ENCODE results near the gene JCAD. TPM values are rescaled to one million over a fixed set of nuclear protein-coding genes. Genes with fewer than 3 reads are reported as not detected.

Gene JCAD
- total and polyA plus RNA-seq, 12 donors, result 10.5 to 53.5 (median 22.2) TPM

- TF ChIP-seq CTCF (IDR thresholded peaks at IDR 0.05) (no peak), POLR2A (IDR thresholded peaks at IDR 0.05) (no peak)
- Histone ChIP-seq H3K4me3 (no peak overlapping the region), H3K27me3 (no peaks in the 10 kb centered on the region), H3K4me1 (replicated peaks in 1 of 2) (no peaks in the 10 kb centered on the region), H3K9me3 (replicated peaks in 1 of 3) (no peaks in the 10 kb centered on the region), H3K36me3 (replicated peaks in 1 of 2) (no peaks in the 10 kb centered on the region), H3K27ac (peak overlapping the region in 1 of 5 donors; percentile 38)
- intact Hi-C loops (cut with DNase I), result loop anchor here in 1 of 2 donors (5.0 kb wide), 1 partner anchor 247 kb away; no protein-coding TSS in a partner anchor
- peak in 3 of 7 donors; percentile 26 to 57 (median 36) for DNase-seq
- 51 to 70% (median 61%) methylated on average over 4 of the region's 4 CpGs for WGBS, 4 donors
Measured at GRCh38 chr10:29994811-29995210, 64.6 kb downstream of the JCAD start.

- no peaks in the 10 kb centered on the region for H3K4me1 ChIP-seq (replicated peaks in 1 of 2)
- WGBS, 4 donors, result 61 to 71% (median 66%) methylated on average over 16 to 18 of the region's 18 CpGs
- DNase-seq, result peak in 2 of 7 donors; percentile 37 to 49
- no peaks in the 10 kb centered on the region for H3K36me3 ChIP-seq (replicated peaks in 1 of 2)
- no peak overlapping the region for H3K4me3 ChIP-seq
- intact Hi-C loops (cut with DNase I), result no loop called here
- H3K27me3 ChIP-seq, result no peaks in the 10 kb centered on the region
- no peaks in the 10 kb centered on the region for H3K9me3 ChIP-seq (replicated peaks in 1 of 3)
- peak overlapping the region in 1 of 5 donors; percentile 30 for H3K27ac ChIP-seq
- TF ChIP-seq CTCF (IDR thresholded peaks at IDR 0.05) (no peak), POLR2A (IDR thresholded peaks at IDR 0.05) (no peak)
Measured at GRCh38 chr10:29993319-29993915, 66.0 kb downstream of the JCAD start.

GRCh38 chr10:29992914-29993313 lies 66.5 kb downstream of the JCAD start:
- intact Hi-C loops (cut with DNase I), result no loop called here
- H3K27ac ChIP-seq, result no peak overlapping the region
- DNase-seq, result peak in 1 of 7 donors; percentile 36
- no peaks in the 10 kb centered on the region for H3K9me3 ChIP-seq (replicated peaks in 1 of 3)
- no peaks in the 10 kb centered on the region for H3K27me3 ChIP-seq
- H3K36me3 ChIP-seq (replicated peaks in 1 of 2), result no peaks in the 10 kb centered on the region
- 83 to 89% (median 85%) methylated on average over 2 to 4 of the region's 4 CpGs for WGBS, 4 donors
- no peak overlapping the region for H3K4me3 ChIP-seq
- TF ChIP-seq CTCF (IDR thresholded peaks at IDR 0.05), result no peak
- TF ChIP-seq POLR2A (IDR thresholded peaks at IDR 0.05), result no peak
- H3K4me1 ChIP-seq (replicated peaks in 1 of 2), result no peaks in the 10 kb centered on the region

GRCh38 chr10:29991382-29991781 lies 68.0 kb downstream of the JCAD start:
- no peak for TF ChIP-seq POLR2A (IDR thresholded peaks at IDR 0.05)
- TF ChIP-seq CTCF (IDR thresholded peaks at IDR 0.05), result no peak
- H3K27me3 ChIP-seq, result no peaks in the 10 kb centered on the region
- peak in 1 of 7 donors; percentile 11 for DNase-seq
- H3K4me3 ChIP-seq, result no peak overlapping the region
- 83 to 88% (median 85%) methylated on average over 3 of the region's 3 CpGs for WGBS, 4 donors
- no peaks in the 10 kb centered on the region for H3K9me3 ChIP-seq (replicated peaks in 1 of 3)
- no peak overlapping the region for H3K27ac ChIP-seq
- intact Hi-C loops (cut with DNase I), result no loop called here
- no peaks in the 10 kb centered on the region for H3K4me1 ChIP-seq (replicated peaks in 1 of 2)
- H3K36me3 ChIP-seq (replicated peaks in 1 of 2), result no peaks in the 10 kb centered on the region

All from adrenal gland (tissue), 12 donors.